ENCODE results near the gene RSBN1L.
"Not testable (repeated sequence)": the region's sequence is repeated elsewhere in the genome, so short reads cannot be mapped to it uniquely, and the experiment has no call there.

RSBN1L gene

GRCh38 chr7:77760809-77761453 lies 64.7 kb downstream of the RSBN1L start:
- Mint-ChIP-seq H3K9me3 (no peaks in the 10 kb centered on the region), H3K36me3 (peaks cover 6% of the 10 kb centered on the region), H3K27ac (no peak overlapping the region), H3K27me3 (no peaks in the 10 kb centered on the region), H3K4me3 (no peak overlapping the region), H3K4me1 (peaks cover 44% of the 10 kb centered on the region)
- peak; percentile 71 for ATAC-seq

GRCh38 chr7:77765481-77765880 lies 69.2 kb downstream of the RSBN1L start:
- H3K4me1 Mint-ChIP-seq: peaks cover 47% of the 10 kb centered on the region
- no peaks in the 10 kb centered on the region for H3K9me3 Mint-ChIP-seq
- ATAC-seq: no peak
- no peaks in the 10 kb centered on the region for H3K27me3 Mint-ChIP-seq
- no peak overlapping the region for H3K27ac Mint-ChIP-seq
- no peak overlapping the region for H3K4me3 Mint-ChIP-seq
- H3K36me3 Mint-ChIP-seq: peaks cover 33% of the 10 kb centered on the region

- Mint-ChIP-seq H3K4me1 (peaks cover 45% of the 10 kb centered on the region), H3K4me3 (no peak overlapping the region), H3K36me3 (peaks cover 38% of the 10 kb centered on the region), H3K27ac (no peak overlapping the region), H3K27me3 (no peaks in the 10 kb centered on the region), H3K9me3 (no peaks in the 10 kb centered on the region)
- no peak for ATAC-seq
Observed at GRCh38 chr7:77765906-77766800, 69.9 kb downstream of the RSBN1L start.

GRCh38 chr7:77766801-77767605 lies 70.7 kb downstream of the RSBN1L start:
- Mint-ChIP-seq H3K36me3 (peaks cover 41% of the 10 kb centered on the region), H3K4me3 (no peak overlapping the region), H3K4me1 (peaks cover 41% of the 10 kb centered on the region), H3K9me3 (no peaks in the 10 kb centered on the region), H3K27me3 (no peaks in the 10 kb centered on the region), H3K27ac (peak overlapping the region; percentile 57)
- ATAC-seq: no peak

- ATAC-seq: no peak
- no peak overlapping the region for H3K27ac Mint-ChIP-seq
Observed at GRCh38 chr7:77770316-77770715, 74.1 kb downstream of the RSBN1L start.

GRCh38 chr7:77771901-77772300 lies 75.6 kb downstream of the RSBN1L start:
- Mint-ChIP-seq H3K36me3 (peaks cover 69% of the 10 kb centered on the region), H3K27ac (no peak overlapping the region), H3K4me3 (no peak overlapping the region), H3K4me1 (peaks cover 15% of the 10 kb centered on the region), H3K9me3 (peaks cover 5% of the 10 kb centered on the region), H3K27me3 (no peaks in the 10 kb centered on the region)
- ATAC-seq: no peak

More at GRCh38 chr7:77770316-77770715, 74.1 kb downstream of the RSBN1L start:
- Mint-ChIP-seq H3K4me1 (peaks cover 25% of the 10 kb centered on the region), H3K4me3 (no peak overlapping the region), H3K9me3 (no peaks in the 10 kb centered on the region), H3K27me3 (no peaks in the 10 kb centered on the region), H3K36me3 (peaks cover 64% of the 10 kb centered on the region)

- H3K4me1 Mint-ChIP-seq: no peaks in the 10 kb centered on the region
- no peak overlapping the region for H3K4me3 Mint-ChIP-seq
- no peak overlapping the region for H3K27ac Mint-ChIP-seq
- no peaks in the 10 kb centered on the region for H3K27me3 Mint-ChIP-seq
- peaks cover 58% of the 10 kb centered on the region for H3K36me3 Mint-ChIP-seq
- ATAC-seq: no peak
- H3K9me3 Mint-ChIP-seq: peaks cover 6% of the 10 kb centered on the region
Observed at GRCh38 chr7:77778535-77778934, 82.3 kb downstream of the RSBN1L start.

- H3K27me3 Mint-ChIP-seq: no peaks in the 10 kb centered on the region
- no peak for ATAC-seq
- H3K9me3 Mint-ChIP-seq: no peaks in the 10 kb centered on the region
- H3K36me3 Mint-ChIP-seq: peaks cover 50% of the 10 kb centered on the region
- H3K4me3 Mint-ChIP-seq: no peak overlapping the region
- H3K27ac Mint-ChIP-seq: no peak overlapping the region
- peaks cover 11% of the 10 kb centered on the region for H3K4me1 Mint-ChIP-seq
Observed at GRCh38 chr7:77782383-77782782, 86.1 kb downstream of the RSBN1L start.

GRCh38 chr7:77783111-77783510 lies 86.9 kb downstream of the RSBN1L start:
- Mint-ChIP-seq H3K27me3 (no peaks in the 10 kb centered on the region), H3K9me3 (no peaks in the 10 kb centered on the region), H3K27ac (no peak overlapping the region), H3K4me3 (no peak overlapping the region), H3K36me3 (peaks cover 48% of the 10 kb centered on the region), H3K4me1 (peaks cover 11% of the 10 kb centered on the region)
- ATAC-seq: no peak

- Mint-ChIP-seq H3K27ac (no peak overlapping the region), H3K36me3 (peaks cover 46% of the 10 kb centered on the region), H3K4me1 (peaks cover 13% of the 10 kb centered on the region), H3K9me3 (no peaks in the 10 kb centered on the region), H3K4me3 (no peak overlapping the region), H3K27me3 (no peaks in the 10 kb centered on the region)
- ATAC-seq: no peak
Observed at GRCh38 chr7:77783545-77783944, 87.3 kb downstream of the RSBN1L start.

GRCh38 chr7:77784426-77784825 lies 88.2 kb downstream of the RSBN1L start:
- H3K27ac Mint-ChIP-seq: peak overlapping the region; percentile 5

GRCh38 chr7:77786018-77786417 lies 89.8 kb downstream of the RSBN1L start:
- no peak overlapping the region for H3K27ac Mint-ChIP-seq
- H3K36me3 Mint-ChIP-seq: peaks cover 43% of the 10 kb centered on the region
- no peaks in the 10 kb centered on the region for H3K27me3 Mint-ChIP-seq
- H3K4me1 Mint-ChIP-seq: peaks cover 18% of the 10 kb centered on the region
- no peak for ATAC-seq
- no peak overlapping the region for H3K4me3 Mint-ChIP-seq
- H3K9me3 Mint-ChIP-seq: no peaks in the 10 kb centered on the region

More at GRCh38 chr7:77784426-77784825, 88.2 kb downstream of the RSBN1L start:
- not testable (repeated sequence) for ATAC-seq, H3K4me3 Mint-ChIP-seq, H3K9me3 Mint-ChIP-seq, H3K27me3 Mint-ChIP-seq
- peaks cover 18% of the 10 kb centered on the region for H3K4me1 Mint-ChIP-seq
- H3K36me3 Mint-ChIP-seq: peaks cover 48% of the 10 kb centered on the region

- Mint-ChIP-seq H3K9me3 (no peaks in the 10 kb centered on the region), H3K27ac (no peak overlapping the region), H3K4me3 (no peak overlapping the region), H3K36me3 (peaks cover 40% of the 10 kb centered on the region), H3K4me1 (peaks cover 18% of the 10 kb centered on the region), H3K27me3 (no peaks in the 10 kb centered on the region)
- ATAC-seq: no peak
Observed at GRCh38 chr7:77786741-77787140, 90.5 kb downstream of the RSBN1L start.

- Mint-ChIP-seq H3K4me3 (no peak overlapping the region), H3K4me1 (peaks cover 18% of the 10 kb centered on the region), H3K27ac (peak overlapping the region; percentile 62), H3K36me3 (peaks cover 32% of the 10 kb centered on the region), H3K9me3 (no peaks in the 10 kb centered on the region), H3K27me3 (no peaks in the 10 kb centered on the region)
- no peak for ATAC-seq
Observed at GRCh38 chr7:77788327-77788902, 92.2 kb downstream of the RSBN1L start.

- Mint-ChIP-seq H3K4me3 (no peak overlapping the region), H3K4me1 (peaks cover 27% of the 10 kb centered on the region), H3K27ac (no peak overlapping the region), H3K9me3 (no peaks in the 10 kb centered on the region), H3K36me3 (peaks cover 24% of the 10 kb centered on the region), H3K27me3 (no peaks in the 10 kb centered on the region)
- ATAC-seq: no peak
Observed at GRCh38 chr7:77791336-77791735, 95.1 kb downstream of the RSBN1L start.
